NCI-H1417 (cell line): ENCODE data around the gene OLFM4.
"Not testable (repeated sequence)": the region's sequence is repeated elsewhere in the genome, so short reads cannot be mapped to it uniquely, and the experiment has no call there.

Source experiments
- DNase-seq, 3 experiments: peaks; one replicate each; lab custom pipeline; 2025; lab: John Stamatoyannopoulos, UW

OLFM4 gene

DNA sequence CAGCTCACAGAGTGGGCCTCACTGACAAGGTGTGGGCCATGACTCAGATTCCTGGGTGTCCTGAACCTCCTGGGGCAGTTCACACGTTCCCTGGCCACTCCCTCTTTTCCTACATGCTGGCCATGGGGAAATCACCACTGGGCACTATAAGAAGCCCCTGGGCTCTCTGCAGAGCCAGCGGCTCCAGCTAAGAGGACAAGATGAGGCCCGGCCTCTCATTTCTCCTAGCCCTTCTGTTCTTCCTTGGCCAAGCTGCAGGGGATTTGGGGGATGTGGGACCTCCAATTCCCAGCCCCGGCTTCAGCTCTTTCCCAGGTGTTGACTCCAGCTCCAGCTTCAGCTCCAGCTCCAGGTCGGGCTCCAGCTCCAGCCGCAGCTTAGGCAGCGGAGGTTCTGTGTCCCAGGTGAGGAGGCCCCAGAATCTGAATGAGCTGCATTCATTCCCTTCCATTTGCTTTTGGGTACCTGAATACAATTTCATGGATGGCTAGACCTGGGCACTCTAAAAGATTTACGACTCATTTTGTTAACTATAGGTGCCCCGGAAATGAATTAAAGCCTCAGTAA is at the start of gene OLFM4:
Gene OLFM4 (plus strand): TSS at position 177 of the 567 bp plus-strand sequence. CDS start 24 bp downstream, at position 201.
- DNase-seq, result peak in 2 of 3 experiments; percentile 21 to 25

- no peak for DNase-seq
Measured at GRCh38 chr13:52978989-52979388, 49.6 kb upstream of the OLFM4 start.

- DNase-seq, result no peak
Measured at GRCh38 chr13:52980695-52981094, 47.9 kb upstream of the OLFM4 start.

DNA sequence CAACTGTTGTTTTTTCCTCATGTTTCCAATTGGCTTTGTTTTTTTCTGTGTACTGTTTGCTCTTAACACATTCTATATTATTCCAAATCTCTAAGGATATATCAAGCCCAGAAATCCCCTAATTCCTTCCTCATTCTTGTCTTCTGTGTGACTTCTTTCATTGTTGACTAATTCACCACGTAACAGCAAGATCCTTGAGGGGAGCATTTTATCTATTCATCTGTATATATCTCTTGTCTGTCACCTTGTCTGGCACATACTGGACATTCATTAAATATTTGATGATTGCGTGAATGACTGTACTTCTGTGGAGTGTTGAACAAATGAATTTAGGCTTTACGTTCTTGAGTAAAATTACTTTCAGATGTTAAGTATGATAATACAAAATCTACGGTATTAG is 44.8 kb upstream of the OLFM4 start:
- no peak for DNase-seq

- DNase-seq, result no peak
Measured at GRCh38 chr13:52984881-52985363, 43.7 kb upstream of the OLFM4 start.

DNA sequence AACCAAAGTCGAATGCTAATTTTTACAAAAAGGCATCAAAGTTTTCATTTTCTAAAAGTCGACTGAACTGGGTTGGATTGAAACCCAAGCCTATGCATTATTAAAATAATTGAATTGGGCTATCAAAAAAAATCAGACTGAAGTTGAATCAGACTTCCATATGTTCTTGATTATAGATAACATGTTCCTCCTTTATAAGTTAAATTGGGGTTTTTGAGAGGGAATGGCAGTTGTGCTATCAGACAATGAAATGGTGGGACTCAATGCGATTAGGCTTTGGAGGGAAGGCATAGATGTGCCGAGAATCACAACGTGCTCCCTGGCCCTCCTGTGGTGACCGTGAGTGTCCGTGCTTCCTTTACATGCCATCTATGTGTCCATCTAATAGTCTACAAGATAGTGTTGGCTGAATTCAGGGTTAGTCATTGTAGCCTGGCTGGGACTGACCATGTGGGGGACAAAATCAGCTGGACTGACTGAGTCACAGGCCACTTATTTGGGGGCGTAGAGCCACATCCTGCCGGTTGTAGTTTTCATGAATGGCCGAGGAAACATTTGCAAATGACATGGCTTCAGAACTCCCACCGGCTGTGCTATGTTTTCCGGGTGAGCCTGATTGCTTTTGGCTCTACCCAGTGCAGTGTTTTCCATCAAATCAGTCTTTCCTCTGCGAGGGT is 37.1 kb upstream of the OLFM4 start:
- DNase-seq, result no peak

DNA sequence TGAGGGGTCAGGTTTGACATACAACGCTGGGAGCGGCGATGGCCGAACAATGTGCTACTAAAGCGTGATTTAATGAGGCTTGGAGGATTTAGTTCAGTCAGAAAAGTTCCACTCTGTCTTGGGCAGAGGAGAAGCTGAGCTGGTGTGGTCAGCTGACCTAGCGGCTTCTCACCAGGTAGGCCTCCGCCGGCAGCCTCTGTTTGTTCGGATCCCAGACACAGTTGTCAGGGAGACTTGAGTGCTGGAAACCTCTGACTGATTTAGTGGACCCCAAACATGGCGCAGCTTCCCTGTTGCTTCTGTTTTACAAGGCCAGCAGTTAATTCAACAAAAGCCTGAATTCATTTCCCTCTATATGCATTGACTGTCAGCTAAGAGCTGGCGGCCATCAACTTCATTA is 36.5 kb upstream of the OLFM4 start:
- DNase-seq, result no peak

DNA sequence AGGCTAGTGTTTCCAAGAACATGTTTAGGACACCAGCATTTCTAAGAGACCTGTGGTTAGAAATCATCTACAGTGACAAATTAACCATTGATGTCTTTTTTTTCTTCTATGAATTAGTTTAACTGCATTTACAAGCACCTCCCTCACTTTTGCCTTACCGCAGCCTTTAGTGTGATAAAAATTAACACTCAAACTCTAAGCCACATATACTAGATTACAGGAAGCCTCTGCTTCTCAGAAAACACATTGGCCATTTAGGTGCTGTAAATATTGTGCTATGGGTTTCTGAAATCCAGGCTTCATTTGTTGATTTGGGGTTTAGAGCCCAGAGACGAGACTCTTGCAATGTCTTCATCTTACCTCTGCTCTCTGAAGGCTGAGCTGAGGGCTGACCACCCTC is 34.6 kb upstream of the OLFM4 start:
- peak in 1 of 3 experiments; percentile 10 for DNase-seq

DNA sequence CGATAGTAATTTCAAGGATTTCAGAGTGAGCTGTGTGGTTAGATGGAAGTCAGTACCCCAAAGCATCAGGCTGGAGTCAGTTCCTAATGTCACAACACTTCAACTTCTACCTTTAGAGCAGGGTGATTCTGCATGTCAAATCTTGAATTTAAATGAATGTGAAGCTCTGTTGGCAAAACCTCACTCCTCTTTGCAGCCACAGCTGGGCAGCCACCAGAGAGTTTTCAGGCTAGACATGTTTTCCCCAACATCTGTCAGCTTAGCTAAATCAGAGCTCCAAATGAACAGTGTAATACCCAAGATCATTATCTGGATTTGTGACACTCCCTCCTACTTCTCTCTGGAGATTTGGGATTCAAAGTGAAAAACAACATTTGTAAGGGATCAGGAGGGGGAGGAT is 33.7 kb upstream of the OLFM4 start:
- peak; percentile 23 to 66 (median 31) for DNase-seq

DNA sequence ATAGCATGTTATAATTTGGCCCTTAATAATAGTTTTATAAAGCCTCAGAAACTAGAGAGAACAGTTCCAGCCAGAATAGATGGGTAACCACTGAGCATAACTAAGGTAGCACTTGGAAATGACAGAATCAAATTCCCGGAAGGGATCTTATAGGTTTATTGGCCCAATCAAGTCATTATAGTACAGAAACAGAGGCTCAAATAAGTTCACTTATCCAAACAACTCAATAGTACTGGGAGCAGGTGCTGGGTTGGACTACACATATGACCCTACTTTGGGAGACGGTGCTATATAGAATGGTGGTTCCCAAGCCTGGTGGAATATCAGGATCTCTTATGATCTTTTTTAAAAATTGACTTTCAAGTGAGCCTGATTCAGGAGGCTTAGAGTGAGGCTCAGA is 32.7 kb upstream of the OLFM4 start:
- no peak for DNase-seq

DNA sequence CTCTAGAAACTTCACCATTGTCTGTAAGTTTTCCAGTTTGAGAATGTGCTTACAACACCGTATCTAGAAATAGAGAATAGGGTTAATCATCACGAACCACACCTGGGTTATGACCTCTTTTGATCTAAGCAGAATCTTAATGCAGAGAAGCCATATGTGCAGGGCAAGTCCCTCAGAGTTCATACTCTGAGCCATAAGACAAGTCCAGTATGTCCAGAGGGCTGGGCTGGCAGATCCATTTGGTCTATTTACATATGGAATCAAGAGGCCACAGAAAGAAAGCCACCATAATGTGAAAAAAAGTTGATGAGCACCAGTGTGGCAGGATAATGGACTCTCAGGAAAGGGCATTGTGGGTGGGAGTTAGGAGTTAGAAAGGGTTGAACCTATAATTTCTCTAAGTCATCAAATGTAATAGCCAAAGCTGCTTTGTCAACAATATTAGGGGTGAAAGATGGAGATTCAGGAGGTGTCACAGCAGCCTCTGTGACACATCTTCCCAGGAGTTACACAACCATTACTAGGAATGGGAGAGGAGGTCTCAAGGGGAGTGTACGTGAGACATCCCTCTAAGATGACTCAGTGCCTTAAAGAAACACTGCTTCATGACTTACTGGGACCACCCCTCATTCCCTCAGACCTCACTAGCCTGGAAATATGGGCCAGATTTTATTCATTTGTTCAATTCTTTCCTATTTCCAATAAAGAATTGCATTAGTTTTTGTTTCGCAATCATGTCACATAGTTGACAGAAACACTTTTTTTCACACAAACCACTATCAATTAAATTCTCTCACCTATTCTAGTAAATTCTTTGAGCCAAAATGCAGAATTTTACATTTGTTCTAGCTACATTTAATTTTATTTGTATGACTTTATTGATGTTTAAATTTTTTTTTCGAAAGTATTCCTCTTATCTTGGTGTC is 30.4 kb upstream of the OLFM4 start:
- no peak for DNase-seq

GRCh38 chr13:52999093-52999696 is 29.4 kb upstream of the OLFM4 start:
- DNase-seq, result no peak

DNA sequence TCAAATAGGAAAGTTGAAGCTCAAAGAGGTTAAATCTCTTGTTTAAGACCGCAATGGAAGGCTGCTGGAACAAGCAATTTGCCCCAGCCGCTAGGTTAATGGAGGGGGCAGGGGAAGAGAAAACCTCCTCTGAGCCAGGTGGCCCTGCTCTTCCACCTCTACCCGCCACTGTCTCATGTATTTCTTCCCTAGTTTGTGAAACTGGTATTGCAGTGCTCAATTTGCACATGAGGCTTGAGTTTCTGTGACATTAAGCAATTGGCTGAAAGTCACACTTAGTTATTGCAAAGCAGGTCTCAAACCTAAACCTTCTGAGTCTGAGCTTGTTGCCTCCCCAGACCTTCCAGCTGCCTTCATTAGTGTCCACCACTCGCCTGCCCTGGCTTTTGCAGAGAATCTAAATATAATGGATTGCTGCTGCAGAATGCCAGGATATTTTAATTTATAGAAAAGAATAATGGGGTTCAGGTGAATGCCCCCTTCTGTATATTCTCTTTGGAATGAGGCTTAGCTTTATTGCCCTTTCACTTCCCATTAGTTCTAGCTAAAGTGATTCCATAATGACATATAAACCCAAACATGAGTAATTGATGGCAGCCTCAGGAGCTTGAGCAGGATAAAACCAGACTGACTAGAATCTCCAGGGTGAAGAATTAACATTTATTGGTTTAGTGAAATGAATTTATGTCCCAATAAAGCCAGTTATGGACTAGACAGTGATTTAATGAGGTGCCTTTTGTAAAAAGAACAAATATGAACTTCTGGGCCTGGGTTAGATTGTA is 27.0 kb upstream of the OLFM4 start:
- DNase-seq, result peak in 1 of 3 experiments; percentile 35

- DNase-seq, result peak; percentile 9 to 63 (median 13)
Measured at GRCh38 chr13:53004573-53004972, 24.0 kb upstream of the OLFM4 start.

GRCh38 chr13:53005626-53006025 is 23.0 kb upstream of the OLFM4 start:
- DNase-seq, result peak in 1 of 3 experiments; percentile 87

DNA sequence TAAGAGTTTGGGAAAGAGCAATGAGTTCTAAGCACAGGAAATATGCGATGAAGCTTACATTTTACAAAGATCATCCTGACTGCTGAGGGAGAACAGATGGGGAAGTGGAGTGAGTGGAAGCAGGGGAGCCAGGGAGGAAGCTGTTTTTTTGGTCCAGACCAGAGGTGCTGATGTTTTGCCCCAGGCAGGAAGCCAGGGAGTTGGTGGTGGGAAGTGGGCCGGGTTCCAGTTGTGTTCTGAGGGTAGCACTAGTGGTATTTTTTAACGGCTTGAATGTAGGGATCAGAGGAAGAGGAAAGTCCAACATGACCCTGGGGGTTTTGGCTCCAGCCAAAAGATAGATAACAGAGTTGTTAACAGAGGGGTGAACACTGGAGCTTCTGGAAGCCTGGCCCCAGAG is 20.7 kb upstream of the OLFM4 start:
- DNase-seq, result no peak

GRCh38 chr13:53010374-53011105 is 18.1 kb upstream of the OLFM4 start:
- DNase-seq, result peak in 2 of 3 experiments; percentile 19 to 68

DNA sequence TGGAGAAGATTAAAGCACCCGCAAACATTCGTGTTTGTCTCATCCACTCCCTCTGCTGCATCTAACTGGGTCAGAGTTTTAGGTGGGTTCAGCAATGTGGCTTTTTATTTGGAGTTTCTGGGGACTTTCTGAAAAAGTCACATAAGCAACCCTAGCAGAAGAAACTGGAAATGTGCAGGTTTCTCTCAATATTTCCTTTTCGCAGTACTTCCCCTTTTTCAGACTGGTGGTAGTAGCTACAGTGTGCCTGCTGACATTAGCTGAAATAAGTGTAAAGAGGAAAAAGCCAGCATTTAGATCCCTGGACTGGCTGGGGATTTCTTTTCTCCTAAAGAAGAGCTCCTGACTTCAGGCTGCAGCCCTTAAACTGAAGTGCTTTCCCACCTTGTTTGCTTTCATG is 15.9 kb upstream of the OLFM4 start:
- DNase-seq, result peak in 1 of 3 experiments; percentile 7

GRCh38 chr13:53013113-53013512 is 15.5 kb upstream of the OLFM4 start:
- DNase-seq, result no peak

- DNase-seq, result not testable (repeated sequence)
Measured at GRCh38 chr13:53014018-53014417, 14.6 kb upstream of the OLFM4 start.
